IPS-18c (cell line): Measurements from ENCODE around the gene ATXN8OS.
A peak's percentile ranks its signal among the peaks of the same experiment; 100 is the strongest.
"Not testable (repeated sequence)": the region's sequence is repeated elsewhere in the genome, so short reads cannot be mapped to it uniquely, and the experiment has no call there.

ENCODE experiments used
- H3K4me3 ChIP-seq: 2 replicates; pipeline ENCODE4 v1.7.0; 2013; ENCODE audit warnings: low read depth, mild to moderate bottlenecking, low read length, moderate library complexity; ENCODE audit not compliant: insufficient read depth
- H3K9me3 ChIP-seq: one replicate; pipeline ENCODE4 v1.6.1; 2013; ENCODE audit warnings: mild to moderate bottlenecking, low read length, moderate library complexity; ENCODE audit not compliant: control insufficient read depth, insufficient read depth

The ATXN8OS gene

GRCh38 chr13:70107498-70108281, at the start of gene ATXN8OS:
ATXN8OS (plus strand) TSS chr13:70107826.
- H3K9me3 ChIP-seq: no peaks in the 10 kb centered on the region
- H3K4me3 ChIP-seq: peak within 1 kb of the TSS; percentile 46

- no peaks in the 10 kb centered on the region for H3K9me3 ChIP-seq
- no peak overlapping the region for H3K4me3 ChIP-seq
These were observed 27.6 kb upstream of the ATXN8OS start for GRCh38 chr13:70080012-70080411.

GRCh38 chr13:70087247-70087646, 20.4 kb upstream of the ATXN8OS start:
- H3K4me3 ChIP-seq: no peak overlapping the region

GRCh38 chr13:70088926-70089325, 18.7 kb upstream of the ATXN8OS start:
- H3K4me3 ChIP-seq: no peak overlapping the region
- no peaks in the 10 kb centered on the region for H3K9me3 ChIP-seq

More at GRCh38 chr13:70087247-70087646, 20.4 kb upstream of the ATXN8OS start:
- H3K9me3 ChIP-seq: no peaks in the 10 kb centered on the region

GRCh38 chr13:70090036-70090723, 17.4 kb upstream of the ATXN8OS start:
- H3K9me3 ChIP-seq: no peaks in the 10 kb centered on the region
- H3K4me3 ChIP-seq: no peak overlapping the region

GRCh38 chr13:70098669-70099068, 9.0 kb upstream of the ATXN8OS start:
- no peaks in the 10 kb centered on the region for H3K9me3 ChIP-seq
- no peak overlapping the region for H3K4me3 ChIP-seq

GRCh38 chr13:70104481-70104880, 3.1 kb upstream of the ATXN8OS start:
- no peaks in the 10 kb centered on the region for H3K9me3 ChIP-seq
- H3K4me3 ChIP-seq: no peak overlapping the region

GRCh38 chr13:70107125-70107497, 515 bp upstream of the ATXN8OS start:
- H3K9me3 ChIP-seq: no peaks in the 10 kb centered on the region
- H3K4me3 ChIP-seq: peak overlapping the region; percentile 46; the same call in 1 of the 2 replicates

GRCh38 chr13:70108356-70109105, 905 bp downstream of the ATXN8OS start, which contains the start of gene KLHL1:
KLHL1 (minus strand) TSS chr13:70108452; CDS start chr13:70107699, 753 bp downstream.
- H3K9me3 ChIP-seq: no peaks in the 10 kb centered on the region
- peak within 1 kb of the TSS; percentile 46 for H3K4me3 ChIP-seq

GRCh38 chr13:70117338-70117905, 9.8 kb downstream of the ATXN8OS start:
- no peak overlapping the region for H3K4me3 ChIP-seq
- no peaks in the 10 kb centered on the region for H3K9me3 ChIP-seq

- no peaks in the 10 kb centered on the region for H3K9me3 ChIP-seq
- H3K4me3 ChIP-seq: no peak overlapping the region
These were observed 18.1 kb downstream of the ATXN8OS start for GRCh38 chr13:70125693-70126092.

GRCh38 chr13:70128098-70128497, 20.5 kb downstream of the ATXN8OS start:
- H3K4me3 ChIP-seq: no peak overlapping the region
- no peaks in the 10 kb centered on the region for H3K9me3 ChIP-seq

- H3K4me3 ChIP-seq, H3K9me3 ChIP-seq: not testable (repeated sequence)
These were observed 35.0 kb downstream of the ATXN8OS start for GRCh38 chr13:70142658-70143057.

- H3K4me3 ChIP-seq: no peak overlapping the region
These were observed 54.5 kb downstream of the ATXN8OS start for GRCh38 chr13:70162141-70162540.

GRCh38 chr13:70170689-70171088, 63.1 kb downstream of the ATXN8OS start:
- Histone ChIP-seq H3K4me3 (no peak overlapping the region), H3K9me3 (no peaks in the 10 kb centered on the region)

More at GRCh38 chr13:70162141-70162540, 54.5 kb downstream of the ATXN8OS start:
- no peaks in the 10 kb centered on the region for H3K9me3 ChIP-seq

GRCh38 chr13:70171151-70171550, 63.5 kb downstream of the ATXN8OS start:
- Histone ChIP-seq H3K4me3 (no peak overlapping the region), H3K9me3 (no peaks in the 10 kb centered on the region)

GRCh38 chr13:70172946-70173597, 65.4 kb downstream of the ATXN8OS start:
- H3K9me3 ChIP-seq: no peaks in the 10 kb centered on the region
- no peak overlapping the region for H3K4me3 ChIP-seq
